ENCODE measurements around the gene ADAMTSL3.
"Not testable (repeated sequence)": the region's sequence is repeated elsewhere in the genome, so short reads cannot be mapped to it uniquely, and the experiment has no call there.

DNA sequence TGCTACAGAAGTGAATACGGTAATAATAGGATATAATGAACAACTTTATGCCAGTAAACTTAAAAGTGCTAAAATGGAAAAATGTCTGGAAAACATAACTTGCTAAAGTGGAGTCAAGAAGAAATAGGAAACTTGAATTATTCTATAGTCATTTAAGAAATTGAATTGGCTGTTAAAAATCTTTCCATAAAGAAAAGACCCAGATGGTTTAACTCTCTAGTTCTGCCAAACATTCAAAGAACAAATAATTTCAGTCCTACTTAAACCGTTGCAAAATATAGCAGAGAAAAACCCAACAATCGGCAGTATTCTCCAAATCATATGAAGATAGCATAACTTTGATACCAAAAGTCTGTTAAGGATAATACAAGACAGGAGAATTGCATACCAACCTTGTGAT is 432.1 kb downstream of the ADAMTSL3 start:
- TF ChIP-seq, protein P1, sequence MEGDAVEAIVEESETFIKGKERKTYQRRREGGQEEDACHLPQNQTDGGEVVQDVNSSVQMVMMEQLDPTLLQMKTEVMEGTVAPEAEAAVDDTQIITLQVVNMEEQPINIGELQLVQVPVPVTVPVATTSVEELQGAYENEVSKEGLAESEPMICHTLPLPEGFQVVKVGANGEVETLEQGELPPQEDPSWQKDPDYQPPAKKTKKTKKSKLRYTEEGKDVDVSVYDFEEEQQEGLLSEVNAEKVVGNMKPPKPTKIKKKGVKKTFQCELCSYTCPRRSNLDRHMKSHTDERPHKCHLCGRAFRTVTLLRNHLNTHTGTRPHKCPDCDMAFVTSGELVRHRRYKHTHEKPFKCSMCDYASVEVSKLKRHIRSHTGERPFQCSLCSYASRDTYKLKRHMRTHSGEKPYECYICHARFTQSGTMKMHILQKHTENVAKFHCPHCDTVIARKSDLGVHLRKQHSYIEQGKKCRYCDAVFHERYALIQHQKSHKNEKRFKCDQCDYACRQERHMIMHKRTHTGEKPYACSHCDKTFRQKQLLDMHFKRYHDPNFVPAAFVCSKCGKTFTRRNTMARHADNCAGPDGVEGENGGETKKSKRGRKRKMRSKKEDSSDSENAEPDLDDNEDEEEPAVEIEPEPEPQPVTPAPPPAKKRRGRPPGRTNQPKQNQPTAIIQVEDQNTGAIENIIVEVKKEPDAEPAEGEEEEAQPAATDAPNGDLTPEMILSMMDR (conservative IDR thresholded peaks at IDR 0.05; ENCODE audit: low read length): not testable (repeated sequence)
- not testable (repeated sequence) for TF ChIP-seq EZH2phosphoT487 (IDR thresholded peaks at IDR 0.05; ENCODE audit: borderline replicate concordance)
